ENCODE data around the gene SDHAF1. TPM values are rescaled to one million over a fixed set of nuclear protein-coding genes. Genes with fewer than 3 reads are reported as not detected.

The SDHAF1 gene
- polyA plus RNA-seq, 4 donors: 12.4 to 19.8 (median 15.0) TPM

Other genes with a start within 250 kb of the SDHAF1 start
- 10 to 100 TPM; 15.7 to 21.8 (median 19.7) TPM for gene U2AF1L4, start 249.8 kb upstream of the SDHAF1 start, polyA plus RNA-seq (ENCODE audit: insufficient read length in 4 of 4)
- gene PSENEN, start 249.5 kb upstream of the SDHAF1 start, polyA plus RNA-seq (ENCODE audit: insufficient read length in 4 of 4): 10 to 100 TPM; 54.5 to 78.6 (median 66.5) TPM
- 10 to 100 TPM; 11.5 to 13.0 (median 12.4) TPM for gene LIN37, start 246.6 kb upstream of the SDHAF1 start, polyA plus RNA-seq (ENCODE audit: insufficient read length in 4 of 4)
- gene HSPB6, start 238.2 kb upstream of the SDHAF1 start, polyA plus RNA-seq (ENCODE audit: insufficient read length in 4 of 4): 10 to 100 TPM; 19.4 to 32.3 (median 25.1) TPM
- 10 to 100 TPM; 11.5 to 28.6 (median 18.2) TPM for gene PROSER3, start 237.0 kb upstream of the SDHAF1 start, polyA plus RNA-seq (ENCODE audit: insufficient read length in 4 of 4)
- 10 to 100 TPM; 10.9 to 53.7 (median 30.0) TPM for gene ARHGAP33, start 219.6 kb upstream of the SDHAF1 start, polyA plus RNA-seq (ENCODE audit: insufficient read length in 4 of 4)
- 10 to 100 TPM; 24.2 to 60.6 (median 39.9) TPM for gene PRODH2, start 182.3 kb upstream of the SDHAF1 start, polyA plus RNA-seq (ENCODE audit: insufficient read length in 4 of 4)
- 100 to 1,000 TPM; 101 to 226 (median 168) TPM for gene NPHS1, start 142.7 kb upstream of the SDHAF1 start, polyA plus RNA-seq (ENCODE audit: insufficient read length in 4 of 4)
- gene KIRREL2, start 138.3 kb upstream of the SDHAF1 start, polyA plus RNA-seq (ENCODE audit: insufficient read length in 4 of 4): 10 to 100 TPM in 3 of 4 donors, 1 to 10 TPM in 1; 7.7 to 12.8 (median 11.5) TPM
- 10 to 100 TPM; 19.3 to 32.8 (median 28.3) TPM for gene APLP1, start 126.6 kb upstream of the SDHAF1 start, polyA plus RNA-seq (ENCODE audit: insufficient read length in 4 of 4)
- 1 to 10 TPM; 1.3 to 6.0 (median 4.1) TPM for gene NFKBID, start 94.6 kb upstream of the SDHAF1 start, polyA plus RNA-seq (ENCODE audit: insufficient read length in 4 of 4)
- gene HCST, start 92.7 kb upstream of the SDHAF1 start, polyA plus RNA-seq (ENCODE audit: insufficient read length in 4 of 4): 1 to 10 TPM; 3.0 to 4.5 (median 3.4) TPM
- 10 to 100 TPM in 2 of 4 donors, 1 to 10 TPM in 2; 8.2 to 13.5 (median 11.1) TPM for gene TYROBP, start 86.9 kb upstream of the SDHAF1 start, polyA plus RNA-seq (ENCODE audit: insufficient read length in 4 of 4)
- 10 to 100 TPM in 3 of 4 donors, 1 to 10 TPM in 1; 8.6 to 19.9 (median 14.3) TPM for gene LRFN3, start 58.8 kb upstream of the SDHAF1 start, polyA plus RNA-seq (ENCODE audit: insufficient read length in 4 of 4)
- gene SYNE4, start 13.6 kb downstream of the SDHAF1 start, polyA plus RNA-seq (ENCODE audit: insufficient read length in 4 of 4): 10 to 100 TPM; 12.5 to 16.1 (median 13.3) TPM
- gene ALKBH6, start 19.0 kb downstream of the SDHAF1 start, polyA plus RNA-seq (ENCODE audit: insufficient read length in 4 of 4): 10 to 100 TPM; 11.8 to 20.5 (median 16.9) TPM
- 10 to 100 TPM; 47.0 to 61.8 (median 57.1) TPM for gene CLIP3, start 37.7 kb downstream of the SDHAF1 start, polyA plus RNA-seq (ENCODE audit: insufficient read length in 4 of 4)
- 10 to 100 TPM; 10.8 to 16.5 (median 13.4) TPM for gene THAP8, start 59.1 kb downstream of the SDHAF1 start, polyA plus RNA-seq (ENCODE audit: insufficient read length in 4 of 4)
- gene WDR62, start 59.7 kb downstream of the SDHAF1 start, polyA plus RNA-seq (ENCODE audit: insufficient read length in 4 of 4): 1 to 10 TPM; 3.1 to 6.4 (median 5.1) TPM
- under 1 TPM in 1 of 4 donors, not detected in 3; 0.21 TPM for gene OVOL3, start 116.0 kb downstream of the SDHAF1 start, polyA plus RNA-seq (ENCODE audit: insufficient read length in 4 of 4)
- gene POLR2I, start 119.7 kb downstream of the SDHAF1 start, polyA plus RNA-seq (ENCODE audit: insufficient read length in 4 of 4): 10 to 100 TPM; 47.4 to 78.7 (median 53.8) TPM
- 100 to 1,000 TPM; 118 to 158 (median 128) TPM for gene TBCB, start 120.3 kb downstream of the SDHAF1 start, polyA plus RNA-seq (ENCODE audit: insufficient read length in 4 of 4)
- 100 to 1,000 TPM; 503 to 614 (median 583) TPM for gene CAPNS1, start 144.9 kb downstream of the SDHAF1 start, polyA plus RNA-seq (ENCODE audit: insufficient read length in 4 of 4)
- gene COX7A1, start 157.3 kb downstream of the SDHAF1 start, polyA plus RNA-seq (ENCODE audit: insufficient read length in 4 of 4): 10 to 100 TPM; 20.9 to 52.1 (median 31.6) TPM
- gene ZNF565, start 219.5 kb downstream of the SDHAF1 start, polyA plus RNA-seq (ENCODE audit: insufficient read length in 4 of 4): 1 to 10 TPM; 6.0 to 7.7 (median 6.4) TPM
- gene ZNF146, start 219.9 kb downstream of the SDHAF1 start, polyA plus RNA-seq (ENCODE audit: insufficient read length in 4 of 4): 100 to 1,000 TPM; 113 to 161 (median 129) TPM

Data from left renal cortex interstitium (tissue), 4 donors.